Suppressor macrophage (primary cell): ENCODE measurements around the gene KCND3.

Experiments
- DNase-seq, 4 experiments: peaks; one replicate each; pipeline ENCODE4 v3.0.0-alpha.2; 2020 to 2022

KCND3 gene

GRCh38 chr1:111878649-111879048 is 110.8 kb downstream of the KCND3 start:
- no peak for DNase-seq

- DNase-seq = no peak
These were observed 111.4 kb downstream of the KCND3 start for GRCh38 chr1:111878091-111878490.

GRCh38 chr1:111876631-111877030 is 112.8 kb downstream of the KCND3 start:
- DNase-seq = no peak

- no peak for DNase-seq
These were observed 113.8 kb downstream of the KCND3 start for GRCh38 chr1:111875640-111876039.

GRCh38 chr1:111873460-111874030 is 115.9 kb downstream of the KCND3 start:
- no peak for DNase-seq

GRCh38 chr1:111870181-111870580 is 119.3 kb downstream of the KCND3 start:
- DNase-seq = no peak

- no peak for DNase-seq
These were observed 121.5 kb downstream of the KCND3 start for GRCh38 chr1:111867868-111868440.

GRCh38 chr1:111864862-111865261 is 124.6 kb downstream of the KCND3 start:
- no peak for DNase-seq

- DNase-seq = no peak
These were observed 126.1 kb downstream of the KCND3 start for GRCh38 chr1:111863401-111863800.

GRCh38 chr1:111862599-111862998 is 126.9 kb downstream of the KCND3 start:
- no peak for DNase-seq

GRCh38 chr1:111861523-111861922 is 127.9 kb downstream of the KCND3 start:
- DNase-seq = no peak

GRCh38 chr1:111857194-111857651 is 132.2 kb downstream of the KCND3 start:
- no peak for DNase-seq

- DNase-seq = no peak
These were observed 132.9 kb downstream of the KCND3 start for GRCh38 chr1:111856411-111857185.

GRCh38 chr1:111855260-111855659 is 134.2 kb downstream of the KCND3 start:
- no peak for DNase-seq

GRCh38 chr1:111852261-111852721 is 137.2 kb downstream of the KCND3 start:
- no peak for DNase-seq

- no peak for DNase-seq
These were observed 137.9 kb downstream of the KCND3 start for GRCh38 chr1:111851552-111851951.

GRCh38 chr1:111850109-111850508 is 139.4 kb downstream of the KCND3 start:
- DNase-seq = no peak

- no peak for DNase-seq
These were observed 140.5 kb downstream of the KCND3 start for GRCh38 chr1:111848852-111849545.

GRCh38 chr1:111847466-111847865 is 142.0 kb downstream of the KCND3 start:
- no peak for DNase-seq

- no peak for DNase-seq
These were observed 142.6 kb downstream of the KCND3 start for GRCh38 chr1:111846842-111847241.

GRCh38 chr1:111843177-111843576 is 146.3 kb downstream of the KCND3 start:
- no peak for DNase-seq

GRCh38 chr1:111842411-111842810 is 147.1 kb downstream of the KCND3 start:
- no peak for DNase-seq

GRCh38 chr1:111841746-111842145 is 147.7 kb downstream of the KCND3 start:
- DNase-seq = no peak
